Esophagus muscularis mucosa (tissue), 4 donors: ENCODE results near the gene FAM171A1.

Experiments
- EP300 ChIP-seq: sonication (generic); formaldehyde crosslinking; IDR thresholded peaks from one replicate; pipeline ENCODE4 v1.6.1; 2017; ENCODE audit warnings: antibody characterized with exemption
- POLR2A ChIP-seq: fragments of 450-650 bp; IDR thresholded peaks from one replicate; pipeline ENCODE4 v1.6.1; 2017; ENCODE audit warnings: antibody characterized with exemption, moderate library complexity, mild to moderate bottlenecking, low read depth
- TF ChIP-seq, protein P1 (sequence below), 3 experiments: fragments of 200-600 bp in 2 of 3; fragments of 450-650 bp in 1 of 3; sonication (generic) in 2 of 3; IDR thresholded peaks; one replicate each; pipeline ENCODE4 v1.5.1; 2017 to 2019; ENCODE audit warnings: antibody characterized with exemption in 3 of 3, mild to moderate bottlenecking in 2 of 3, moderate library complexity in 1 of 3

DNA sequence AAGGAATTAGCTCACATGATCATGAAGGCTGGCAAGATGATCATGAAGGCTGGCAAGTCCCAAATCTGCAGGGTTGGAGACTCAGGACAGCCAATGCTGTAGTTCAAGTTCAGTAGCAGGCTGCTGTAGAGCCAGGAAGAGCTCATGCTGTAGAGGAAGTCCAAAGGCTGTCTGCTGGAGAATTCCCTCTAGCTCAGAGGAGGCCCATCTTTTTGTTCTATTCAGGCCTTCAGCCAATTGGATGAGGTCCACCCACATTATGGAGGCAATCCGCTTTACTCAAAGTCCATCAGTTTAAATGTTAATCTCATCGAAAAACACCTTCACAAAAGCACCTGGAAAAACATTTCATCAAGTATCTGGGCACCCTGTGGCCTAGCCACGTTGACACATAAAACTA is 24.8 kb upstream of the FAM171A1 start:
- TF ChIP-seq, protein P1, sequence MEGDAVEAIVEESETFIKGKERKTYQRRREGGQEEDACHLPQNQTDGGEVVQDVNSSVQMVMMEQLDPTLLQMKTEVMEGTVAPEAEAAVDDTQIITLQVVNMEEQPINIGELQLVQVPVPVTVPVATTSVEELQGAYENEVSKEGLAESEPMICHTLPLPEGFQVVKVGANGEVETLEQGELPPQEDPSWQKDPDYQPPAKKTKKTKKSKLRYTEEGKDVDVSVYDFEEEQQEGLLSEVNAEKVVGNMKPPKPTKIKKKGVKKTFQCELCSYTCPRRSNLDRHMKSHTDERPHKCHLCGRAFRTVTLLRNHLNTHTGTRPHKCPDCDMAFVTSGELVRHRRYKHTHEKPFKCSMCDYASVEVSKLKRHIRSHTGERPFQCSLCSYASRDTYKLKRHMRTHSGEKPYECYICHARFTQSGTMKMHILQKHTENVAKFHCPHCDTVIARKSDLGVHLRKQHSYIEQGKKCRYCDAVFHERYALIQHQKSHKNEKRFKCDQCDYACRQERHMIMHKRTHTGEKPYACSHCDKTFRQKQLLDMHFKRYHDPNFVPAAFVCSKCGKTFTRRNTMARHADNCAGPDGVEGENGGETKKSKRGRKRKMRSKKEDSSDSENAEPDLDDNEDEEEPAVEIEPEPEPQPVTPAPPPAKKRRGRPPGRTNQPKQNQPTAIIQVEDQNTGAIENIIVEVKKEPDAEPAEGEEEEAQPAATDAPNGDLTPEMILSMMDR (IDR thresholded peaks at IDR 0.05): no peak
- TF ChIP-seq POLR2A (no peak), EP300 (no peak)
